HFFc6 (cell line): ENCODE measurements around the gene FOXD1. TPM values are rescaled to one million over a fixed set of nuclear protein-coding genes. Genes with fewer than 3 reads are reported as not detected.
A peak's percentile ranks its signal among the peaks of the same experiment; 100 is the strongest.

ENCODE experiments used
- DNase-seq: peaks from one replicate; pipeline ENCODE4 v3.0.0-alpha.2; 2018
- H3K27ac Mint-ChIP-seq: 2 replicates; pipeline ENCODE4 v1.8.0; 2020; ENCODE audit warnings: mild to moderate bottlenecking, mixed read lengths
- H3K27me3 Mint-ChIP-seq: 2 replicates; pipeline ENCODE4 v1.8.0; 2021; ENCODE audit warnings: mild to moderate bottlenecking, moderate library complexity, mixed read lengths; ENCODE audit not compliant: insufficient read depth
- H3K36me3 Mint-ChIP-seq: 2 replicates; pipeline ENCODE4 v1.8.0; 2021; ENCODE audit warnings: low read depth, mixed read lengths
- H3K4me1 Mint-ChIP-seq: 2 replicates; pipeline ENCODE4 v1.8.0; 2020; ENCODE audit warnings: low read depth, mixed read lengths
- H3K4me3 Mint-ChIP-seq: 2 replicates; pipeline ENCODE4 v1.8.0; 2020; ENCODE audit warnings: mild to moderate bottlenecking, moderate library complexity, mixed read lengths
- H3K9me3 Mint-ChIP-seq: 2 replicates; pipeline ENCODE4 v1.8.0; 2020; ENCODE audit warnings: mild to moderate bottlenecking, mixed read lengths
- total RNA-seq, 6 experiments: library from RNA; stranded (reverse); fragmentation: NEBNext Ultra II Directional; extraction: Animal tissue kit (Norgen Biotek cat#: 25700); gene quantifications; 2 replicates in 1 of 6; 3 replicates in 5 of 6; pipeline ENCODE4 v1.2.3, GENCODE V29; 2021
- TF ChIP-seq, protein P1 (sequence below): fragments of 200-600 bp; sonication (generic); IDR thresholded peaks from 2 replicates; pipeline ENCODE4 v1.5.0; 2021; ENCODE audit warnings: antibody characterized with exemption, mild to moderate bottlenecking

The FOXD1 gene
- total RNA-seq, 6 experiments from 2014 or later: 40.0 to 50.0 (median 45.4) TPM

DNA sequence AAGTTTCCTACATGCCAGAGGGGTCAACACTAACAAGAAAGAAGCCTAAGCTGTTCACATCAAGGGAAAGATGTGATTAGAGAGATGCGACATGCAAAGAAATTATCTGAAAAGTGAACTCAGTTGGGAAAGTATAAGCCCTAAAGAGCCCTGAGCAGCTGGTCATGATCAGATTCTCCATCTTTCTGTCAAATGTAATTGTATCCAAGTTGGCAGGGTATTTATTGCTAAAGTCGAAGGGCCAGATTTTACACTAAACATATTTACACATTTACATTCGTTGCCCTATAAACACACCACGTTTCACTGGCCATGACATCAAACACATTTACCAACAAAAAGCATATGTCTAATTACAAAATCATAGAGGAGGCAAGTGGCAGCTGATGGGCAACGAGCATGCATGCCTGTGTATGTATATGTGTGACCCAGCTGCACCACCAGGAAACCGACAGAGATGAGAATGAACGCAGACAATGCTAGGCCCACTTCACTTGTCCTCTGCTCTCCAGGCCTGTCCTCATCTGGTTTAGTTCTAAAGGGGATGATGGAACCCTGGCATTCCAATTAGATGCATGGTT, 6.3 kb downstream of the FOXD1 start:
- H3K27me3 Mint-ChIP-seq: no peaks in the 10 kb centered on the region
- H3K9me3 Mint-ChIP-seq: no peaks in the 10 kb centered on the region
- peaks cover 24% of the 10 kb centered on the region for H3K36me3 Mint-ChIP-seq
- H3K4me3 Mint-ChIP-seq: no peak overlapping the region
- TF ChIP-seq, protein P1, sequence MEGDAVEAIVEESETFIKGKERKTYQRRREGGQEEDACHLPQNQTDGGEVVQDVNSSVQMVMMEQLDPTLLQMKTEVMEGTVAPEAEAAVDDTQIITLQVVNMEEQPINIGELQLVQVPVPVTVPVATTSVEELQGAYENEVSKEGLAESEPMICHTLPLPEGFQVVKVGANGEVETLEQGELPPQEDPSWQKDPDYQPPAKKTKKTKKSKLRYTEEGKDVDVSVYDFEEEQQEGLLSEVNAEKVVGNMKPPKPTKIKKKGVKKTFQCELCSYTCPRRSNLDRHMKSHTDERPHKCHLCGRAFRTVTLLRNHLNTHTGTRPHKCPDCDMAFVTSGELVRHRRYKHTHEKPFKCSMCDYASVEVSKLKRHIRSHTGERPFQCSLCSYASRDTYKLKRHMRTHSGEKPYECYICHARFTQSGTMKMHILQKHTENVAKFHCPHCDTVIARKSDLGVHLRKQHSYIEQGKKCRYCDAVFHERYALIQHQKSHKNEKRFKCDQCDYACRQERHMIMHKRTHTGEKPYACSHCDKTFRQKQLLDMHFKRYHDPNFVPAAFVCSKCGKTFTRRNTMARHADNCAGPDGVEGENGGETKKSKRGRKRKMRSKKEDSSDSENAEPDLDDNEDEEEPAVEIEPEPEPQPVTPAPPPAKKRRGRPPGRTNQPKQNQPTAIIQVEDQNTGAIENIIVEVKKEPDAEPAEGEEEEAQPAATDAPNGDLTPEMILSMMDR: no peak
- peaks cover 76% of the 10 kb centered on the region for H3K4me1 Mint-ChIP-seq
- no peak for DNase-seq
- H3K27ac Mint-ChIP-seq: no peak overlapping the region

GRCh38 chr5:73441378-73441777, 7.2 kb downstream of the FOXD1 start:
- no peaks in the 10 kb centered on the region for H3K27me3 Mint-ChIP-seq

DNA sequence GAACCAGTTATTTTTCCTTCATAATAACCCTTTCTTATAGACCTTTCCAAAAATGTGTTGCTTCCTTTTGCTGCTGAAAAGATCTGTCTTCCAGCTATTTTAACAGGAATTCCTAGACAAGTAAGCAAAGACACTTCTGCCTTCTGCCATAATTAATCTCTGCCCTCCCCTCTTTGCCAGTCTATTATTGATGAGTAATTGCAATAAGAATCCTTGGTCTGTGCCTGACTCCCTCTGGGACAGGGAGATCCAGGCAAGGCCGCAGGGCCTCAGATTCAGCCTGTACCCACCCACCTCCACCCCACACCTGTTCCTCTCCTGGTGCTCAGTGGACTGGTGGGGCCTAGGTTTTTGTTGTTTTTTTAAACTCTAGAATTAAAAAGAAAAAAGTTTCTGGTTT, 8.3 kb downstream of the FOXD1 start:
- no peak overlapping the region for H3K4me3 Mint-ChIP-seq
- no peak for DNase-seq
- no peaks in the 10 kb centered on the region; the same call in none of the 2 replicates for H3K27me3 Mint-ChIP-seq
- H3K27ac Mint-ChIP-seq: no peak overlapping the region
- H3K36me3 Mint-ChIP-seq: peaks cover 13% of the 10 kb centered on the region
- peaks cover 76% of the 10 kb centered on the region for H3K4me1 Mint-ChIP-seq
- TF ChIP-seq, protein P1: no peak
- H3K9me3 Mint-ChIP-seq: no peaks in the 10 kb centered on the region

More at GRCh38 chr5:73441378-73441777, 7.2 kb downstream of the FOXD1 start:
- H3K27ac Mint-ChIP-seq: no peak overlapping the region
- peaks cover 76% of the 10 kb centered on the region for H3K4me1 Mint-ChIP-seq
- TF ChIP-seq, protein P1: no peak
- DNase-seq: no peak
- H3K4me3 Mint-ChIP-seq: no peak overlapping the region
- peaks cover 18% of the 10 kb centered on the region for H3K36me3 Mint-ChIP-seq
- no peaks in the 10 kb centered on the region for H3K9me3 Mint-ChIP-seq

GRCh38 chr5:73438645-73439470, 9.7 kb downstream of the FOXD1 start:
- DNase-seq: no peak
- no peaks in the 10 kb centered on the region; the same call in none of the 2 replicates for H3K27me3 Mint-ChIP-seq
- no peak overlapping the region for H3K27ac Mint-ChIP-seq
- H3K4me1 Mint-ChIP-seq: peaks cover 66% of the 10 kb centered on the region
- peaks cover 5% of the 10 kb centered on the region for H3K36me3 Mint-ChIP-seq
- H3K9me3 Mint-ChIP-seq: no peaks in the 10 kb centered on the region
- TF ChIP-seq, protein P1: no peak
- no peak overlapping the region for H3K4me3 Mint-ChIP-seq

GRCh38 chr5:73437777-73438644, 10.6 kb downstream of the FOXD1 start:
- Mint-ChIP-seq H3K27me3 (no peaks in the 10 kb centered on the region; the same call in none of the 2 replicates), H3K27ac (peak overlapping the region; percentile 88), H3K4me1 (peaks cover 58% of the 10 kb centered on the region), H3K9me3 (no peaks in the 10 kb centered on the region), H3K4me3 (peak overlapping the region; percentile 88), H3K36me3 (peaks cover 5% of the 10 kb centered on the region)
- TF ChIP-seq, protein P1: peak; percentile 42; the same call in 1 of the 2 replicates
- DNase-seq: no peak
